ENCODE data around the gene SMIM21.

The SMIM21 gene

GRCh38 chr18:75421656-75422055 is 5.8 kb downstream of the SMIM21 start:
- DNase-seq: no peak

DNA sequence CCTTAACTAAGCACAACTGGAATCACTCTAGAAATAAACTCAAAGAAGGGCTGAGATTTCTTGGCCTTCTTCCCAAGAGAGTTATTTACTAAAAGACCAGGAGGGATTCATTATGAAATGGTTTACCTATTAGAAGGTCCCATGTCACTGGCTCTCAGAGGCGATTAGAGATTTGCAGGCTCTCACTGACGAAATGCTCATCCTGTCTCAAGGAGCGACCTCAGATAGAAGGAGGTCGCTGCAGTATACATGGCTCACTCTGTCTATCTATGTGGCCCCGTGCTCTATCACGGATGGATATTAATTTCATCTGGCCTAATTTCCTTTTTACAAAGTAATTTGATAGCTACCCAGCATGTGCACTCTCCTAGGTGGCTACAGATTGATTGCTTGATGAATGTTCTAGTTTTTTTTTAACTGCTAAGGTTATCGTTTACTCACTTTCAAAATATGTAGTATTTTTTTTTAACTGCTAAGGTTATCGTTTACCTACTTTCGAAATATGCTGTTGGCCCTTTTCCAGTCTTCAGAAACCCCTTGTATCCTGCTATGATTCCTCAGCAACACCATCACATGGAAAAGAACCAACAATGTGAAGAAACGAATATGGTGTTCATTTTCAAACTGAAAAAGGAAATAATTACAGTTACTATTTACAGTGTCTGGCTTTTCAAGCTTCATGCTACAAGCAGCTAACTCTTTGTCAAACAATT is 9.1 kb downstream of the SMIM21 start:
- DNase-seq: no peak

GRCh38 chr18:75410611-75411010 is 16.9 kb downstream of the SMIM21 start:
- no peak for DNase-seq

- no peak for DNase-seq
Measured at GRCh38 chr18:75409806-75410205, 17.7 kb downstream of the SMIM21 start.

- DNase-seq: no peak
Measured at GRCh38 chr18:75408554-75409506, 18.7 kb downstream of the SMIM21 start.

- DNase-seq: no peak
Measured at GRCh38 chr18:75407468-75408437, 19.8 kb downstream of the SMIM21 start.

DNA sequence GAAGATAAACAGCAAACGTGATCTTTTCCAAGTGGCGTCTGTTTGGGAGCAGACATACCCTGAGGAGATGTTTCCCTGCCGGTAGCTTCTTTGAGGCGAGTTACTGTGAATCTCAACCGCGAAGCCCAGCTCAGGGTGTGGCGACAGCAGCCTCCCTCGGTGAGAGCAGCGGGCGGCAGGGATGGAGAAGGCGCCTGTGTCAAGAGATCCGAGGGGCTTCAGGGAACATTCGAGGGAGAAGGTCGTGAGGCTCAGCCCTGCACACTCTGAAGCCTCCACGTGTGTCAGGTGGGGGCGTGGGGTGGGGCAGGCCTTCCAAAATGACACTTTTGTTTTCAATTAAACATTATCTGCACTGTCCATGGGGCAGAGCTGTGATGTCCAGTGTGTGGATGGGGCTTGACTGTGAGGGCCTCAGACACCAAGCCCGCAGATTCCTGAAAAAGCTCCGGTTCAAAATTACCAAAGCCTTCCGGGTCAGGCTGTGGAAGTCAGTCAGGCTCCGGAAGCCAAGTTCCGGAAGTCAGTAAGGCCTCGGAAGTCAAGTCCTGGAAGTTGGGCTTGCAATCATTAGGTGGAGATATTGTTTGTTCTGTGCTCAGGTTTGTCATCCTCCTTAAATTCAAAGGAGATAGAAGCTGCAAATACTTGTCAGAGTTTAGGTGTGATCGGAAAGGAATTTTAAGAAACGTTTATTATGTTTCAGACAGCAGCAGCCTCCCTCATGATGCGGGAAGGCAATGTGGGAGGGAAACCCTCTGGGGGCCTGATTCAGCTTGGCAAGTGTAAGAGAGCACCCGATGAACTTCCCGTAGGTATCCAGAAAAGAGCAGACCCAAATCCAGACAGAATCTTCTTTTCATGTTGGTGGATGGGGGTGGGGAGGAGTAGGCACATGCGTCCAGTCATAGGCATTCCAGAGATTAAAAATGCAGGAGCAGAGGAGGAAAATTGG is 20.7 kb downstream of the SMIM21 start:
- DNase-seq: no peak

DNA sequence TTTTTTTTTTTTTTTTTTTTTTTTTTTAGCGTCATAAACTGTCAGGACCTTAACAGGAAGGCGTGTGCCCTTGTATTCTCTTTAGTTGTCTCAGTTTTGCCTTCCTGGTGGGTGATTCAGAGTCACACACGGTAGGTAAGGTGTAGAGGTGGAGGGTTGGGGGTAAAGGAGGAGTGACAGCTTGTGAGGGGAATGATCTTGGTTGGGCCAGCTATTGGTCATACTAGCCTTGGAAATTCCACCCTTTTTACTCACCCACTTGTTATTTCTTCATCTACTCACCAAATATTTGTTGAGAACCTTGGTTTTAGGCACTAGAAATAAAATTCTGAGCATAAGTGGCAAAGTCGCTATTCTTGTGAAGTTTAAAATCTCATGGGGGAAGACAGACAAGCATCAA is 22.2 kb downstream of the SMIM21 start:
- DNase-seq: no peak

- no peak for DNase-seq
Measured at GRCh38 chr18:75400366-75400765, 27.1 kb downstream of the SMIM21 start.

DNA sequence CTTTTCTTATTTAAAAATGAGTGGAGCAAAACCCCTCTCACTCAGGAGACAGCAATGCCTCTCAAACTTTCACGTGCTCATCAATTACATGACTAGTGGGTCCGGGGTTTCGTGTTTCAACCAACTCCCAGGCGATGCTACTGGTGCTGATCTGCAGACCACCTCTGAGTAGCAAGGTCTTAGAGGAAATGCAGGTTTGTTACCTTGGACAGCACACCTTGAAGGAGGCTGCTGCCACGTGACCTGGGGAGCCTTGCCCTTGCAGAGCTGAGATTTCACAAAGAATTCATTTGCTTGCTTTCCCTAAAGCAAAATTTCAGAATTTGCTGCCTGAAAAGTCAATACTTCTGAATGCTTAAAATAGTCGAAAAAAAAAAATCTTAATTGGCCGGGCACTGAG is 32.4 kb downstream of the SMIM21 start:
- no peak for DNase-seq

DNA sequence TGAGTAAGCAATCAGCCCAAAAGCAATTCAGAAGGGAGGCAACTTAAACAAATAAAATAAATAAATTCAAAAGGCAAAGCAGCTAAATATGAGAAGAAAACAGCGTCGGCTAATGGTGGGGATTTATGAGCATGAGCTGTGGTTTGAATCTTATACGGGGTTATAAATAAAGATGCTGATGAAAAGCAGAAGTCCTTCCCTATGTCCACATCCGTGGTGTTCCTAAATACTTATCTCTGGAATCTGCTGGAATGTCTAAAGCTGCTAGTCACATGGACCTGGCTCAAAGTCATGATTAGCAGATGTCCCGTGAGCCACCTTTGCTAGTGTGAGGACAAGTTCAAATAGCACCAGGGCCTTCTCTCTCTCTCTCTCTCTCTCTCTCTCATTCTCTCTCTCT is 33.8 kb downstream of the SMIM21 start:
- DNase-seq: no peak

- no peak for DNase-seq
Measured at GRCh38 chr18:75392226-75392578, 35.3 kb downstream of the SMIM21 start.

- no peak for DNase-seq
Measured at GRCh38 chr18:75391279-75392225, 36.0 kb downstream of the SMIM21 start.

DNA sequence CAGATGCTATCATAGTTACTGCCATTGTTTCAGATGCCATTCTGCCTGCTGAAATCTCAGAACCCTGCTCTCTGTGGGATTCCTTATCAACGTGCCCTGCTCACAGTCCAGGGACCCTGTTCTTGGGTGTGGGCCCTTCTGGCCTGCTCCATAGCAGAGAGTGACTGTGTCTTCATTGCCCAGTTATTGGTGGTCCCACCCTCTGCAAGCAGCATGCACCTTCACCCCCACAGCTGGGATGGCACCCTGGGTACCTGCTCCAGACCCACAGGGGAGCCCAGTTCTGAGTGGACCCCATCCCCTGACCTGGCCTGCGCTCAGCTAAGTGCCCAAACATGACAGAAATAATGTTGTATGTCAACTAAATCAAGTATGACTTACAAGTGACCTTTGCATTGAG is 36.6 kb downstream of the SMIM21 start:
- DNase-seq: no peak

- DNase-seq: no peak
Measured at GRCh38 chr18:75384144-75384543, 43.4 kb downstream of the SMIM21 start.

GRCh38 chr18:75378376-75379315 is 48.9 kb downstream of the SMIM21 start:
- no peak for DNase-seq

DNA sequence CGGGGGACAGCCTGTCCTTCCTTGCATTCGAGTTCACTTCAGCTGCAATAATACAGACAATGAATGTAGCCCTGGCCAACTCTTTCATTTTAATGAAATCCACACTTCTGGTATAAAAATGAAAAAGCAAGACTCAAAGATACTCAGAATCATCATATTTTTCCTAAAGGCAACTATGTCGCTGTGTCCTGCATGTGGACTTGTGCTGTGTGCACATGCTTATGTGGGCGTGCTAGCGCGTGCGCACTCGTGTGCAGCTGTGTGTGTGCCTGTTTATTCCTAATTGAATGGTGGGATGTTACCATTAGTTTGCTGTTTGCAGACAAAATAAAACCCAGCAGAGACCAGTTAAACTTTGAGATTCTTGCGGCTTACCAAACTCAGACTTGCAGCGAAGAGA is 49.6 kb downstream of the SMIM21 start:
- no peak for DNase-seq

- DNase-seq: no peak
Measured at GRCh38 chr18:75377258-75377657, 50.2 kb downstream of the SMIM21 start.

- no peak for DNase-seq
Measured at GRCh38 chr18:75376004-75376403, 51.5 kb downstream of the SMIM21 start.

All from NCI-H1436 treated with DMSO at 0.1 percent for 48 hours (cell line).